ENCODE results near the gene BPIFB6. TPM values are rescaled to one million over a fixed set of nuclear protein-coding genes. Genes with fewer than 3 reads are reported as not detected.

BPIFB6 gene
- total RNA-seq, 4 donors from 2014 or later: not detected

DNA sequence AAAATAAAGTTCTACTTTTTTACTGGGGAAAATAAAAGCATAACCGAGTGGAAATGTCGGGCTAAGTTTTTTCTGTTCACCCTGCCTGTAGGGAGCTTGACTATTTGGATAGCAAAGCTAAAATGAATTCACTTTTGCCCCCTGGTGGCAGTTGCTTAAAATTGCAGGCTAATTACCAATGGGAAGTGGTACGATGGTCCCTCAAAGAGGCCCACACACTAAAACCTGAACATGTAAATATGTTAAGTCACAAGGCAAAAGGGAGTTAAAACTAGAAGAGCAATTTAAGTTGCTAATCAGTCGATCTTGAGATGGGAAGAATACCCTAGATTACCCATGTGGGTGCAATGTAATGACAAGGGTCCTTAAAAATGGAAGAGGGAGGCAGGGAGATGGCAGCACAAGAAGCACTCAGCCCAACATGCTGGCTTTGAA, 26.3 kb upstream of the BPIFB6 start:
- no peaks in the 10 kb centered on the region for H3K4me1 ChIP-seq
- in situ Hi-C loops (cut with MboI; ENCODE audit: low pct_ligation_motif_present in 1 of 4, low pct_unique_long_range_greater_than_20kb in 1 of 4, low sequenced_read_pairs in 3 of 4) (no loop called here), intact Hi-C loops (cut with DNase I; ENCODE audit: low total_unique reads) (no loop called here)
- H3K9me3 ChIP-seq: no peaks in the 10 kb centered on the region
- 43 to 55% methylated on average over 4 of the region's 4 CpGs for WGBS, 2 donors (ENCODE audit: low coverage in 1 of 2)
- no peaks in the 10 kb centered on the region for H3K36me3 ChIP-seq
- DNase-seq: no peak
- H3K27ac ChIP-seq: no peak overlapping the region
- H3K4me3 ChIP-seq: no peak overlapping the region
- no peaks in the 10 kb centered on the region for H3K27me3 ChIP-seq
- TF ChIP-seq, protein P1, sequence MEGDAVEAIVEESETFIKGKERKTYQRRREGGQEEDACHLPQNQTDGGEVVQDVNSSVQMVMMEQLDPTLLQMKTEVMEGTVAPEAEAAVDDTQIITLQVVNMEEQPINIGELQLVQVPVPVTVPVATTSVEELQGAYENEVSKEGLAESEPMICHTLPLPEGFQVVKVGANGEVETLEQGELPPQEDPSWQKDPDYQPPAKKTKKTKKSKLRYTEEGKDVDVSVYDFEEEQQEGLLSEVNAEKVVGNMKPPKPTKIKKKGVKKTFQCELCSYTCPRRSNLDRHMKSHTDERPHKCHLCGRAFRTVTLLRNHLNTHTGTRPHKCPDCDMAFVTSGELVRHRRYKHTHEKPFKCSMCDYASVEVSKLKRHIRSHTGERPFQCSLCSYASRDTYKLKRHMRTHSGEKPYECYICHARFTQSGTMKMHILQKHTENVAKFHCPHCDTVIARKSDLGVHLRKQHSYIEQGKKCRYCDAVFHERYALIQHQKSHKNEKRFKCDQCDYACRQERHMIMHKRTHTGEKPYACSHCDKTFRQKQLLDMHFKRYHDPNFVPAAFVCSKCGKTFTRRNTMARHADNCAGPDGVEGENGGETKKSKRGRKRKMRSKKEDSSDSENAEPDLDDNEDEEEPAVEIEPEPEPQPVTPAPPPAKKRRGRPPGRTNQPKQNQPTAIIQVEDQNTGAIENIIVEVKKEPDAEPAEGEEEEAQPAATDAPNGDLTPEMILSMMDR (IDR thresholded peaks at IDR 0.05): peak; percentile 18 to 35 (median 21)
- TF ChIP-seq POLR2AphosphoS5 (IDR thresholded peaks at IDR 0.05): no peak

DNA sequence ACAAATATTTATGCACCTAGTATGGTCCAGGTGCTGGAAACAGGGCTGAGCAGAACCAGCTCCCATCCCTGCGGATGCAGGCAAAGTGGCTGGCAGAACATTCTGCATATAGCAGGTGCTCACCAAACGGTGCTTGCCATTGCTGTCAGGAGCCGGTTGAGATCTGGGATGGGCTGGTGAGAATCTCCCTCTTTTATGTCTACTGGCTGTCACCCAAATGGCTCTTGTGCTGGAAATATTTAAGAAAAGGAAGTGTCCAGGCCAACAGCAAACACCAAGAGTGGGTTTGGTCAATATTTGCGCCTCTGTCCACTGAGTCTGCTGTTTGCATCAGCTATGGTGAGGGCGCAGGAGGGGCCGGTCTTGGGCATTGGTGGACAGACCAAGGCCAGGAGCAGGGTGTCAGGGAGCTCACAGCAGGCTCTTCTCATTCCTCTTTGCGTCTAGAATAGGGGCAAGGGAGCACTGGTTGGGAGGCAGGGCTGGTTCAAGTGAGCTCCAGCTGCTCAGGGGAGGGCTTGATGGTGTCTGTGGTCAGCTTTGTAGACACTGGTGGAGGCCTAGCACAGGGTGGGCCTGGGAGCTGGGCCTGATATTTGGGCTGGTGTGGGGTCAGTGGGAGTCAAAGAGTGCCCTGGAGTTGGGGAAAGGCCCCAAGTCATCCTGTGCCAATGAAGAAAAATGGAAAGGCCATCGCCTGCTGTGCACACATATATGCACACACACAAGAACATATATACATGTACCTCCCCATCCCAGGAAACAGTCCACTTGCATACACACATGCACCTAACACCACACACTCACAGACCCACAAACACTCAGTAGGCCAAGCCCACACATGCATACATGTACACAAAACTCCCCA, 25.3 kb upstream of the BPIFB6 start:
- in situ Hi-C loops (cut with MboI; ENCODE audit: low pct_ligation_motif_present in 1 of 4, low pct_unique_long_range_greater_than_20kb in 1 of 4, low sequenced_read_pairs in 3 of 4) (no loop called here), intact Hi-C loops (cut with DNase I; ENCODE audit: low total_unique reads) (no loop called here)
- Histone ChIP-seq H3K27me3 (no peaks in the 10 kb centered on the region), H3K4me3 (no peak overlapping the region), H3K36me3 (no peaks in the 10 kb centered on the region), H3K9me3 (no peaks in the 10 kb centered on the region), H3K4me1 (no peaks in the 10 kb centered on the region), H3K27ac (no peak overlapping the region)
- WGBS, 2 donors (ENCODE audit: low coverage in 1 of 2): 60 to 80% methylated on average over 1 to 8 of the region's 8 CpGs
- DNase-seq: no peak
- TF ChIP-seq, protein P1 (IDR thresholded peaks at IDR 0.05): no peak
- no peak for TF ChIP-seq EP300 (IDR thresholded peaks at IDR 0.05; ENCODE audit: low read depth)
- no peak for TF ChIP-seq POLR2A (IDR thresholded peaks at IDR 0.05)
- TF ChIP-seq POLR2AphosphoS5 (IDR thresholded peaks at IDR 0.05): no peak

DNA sequence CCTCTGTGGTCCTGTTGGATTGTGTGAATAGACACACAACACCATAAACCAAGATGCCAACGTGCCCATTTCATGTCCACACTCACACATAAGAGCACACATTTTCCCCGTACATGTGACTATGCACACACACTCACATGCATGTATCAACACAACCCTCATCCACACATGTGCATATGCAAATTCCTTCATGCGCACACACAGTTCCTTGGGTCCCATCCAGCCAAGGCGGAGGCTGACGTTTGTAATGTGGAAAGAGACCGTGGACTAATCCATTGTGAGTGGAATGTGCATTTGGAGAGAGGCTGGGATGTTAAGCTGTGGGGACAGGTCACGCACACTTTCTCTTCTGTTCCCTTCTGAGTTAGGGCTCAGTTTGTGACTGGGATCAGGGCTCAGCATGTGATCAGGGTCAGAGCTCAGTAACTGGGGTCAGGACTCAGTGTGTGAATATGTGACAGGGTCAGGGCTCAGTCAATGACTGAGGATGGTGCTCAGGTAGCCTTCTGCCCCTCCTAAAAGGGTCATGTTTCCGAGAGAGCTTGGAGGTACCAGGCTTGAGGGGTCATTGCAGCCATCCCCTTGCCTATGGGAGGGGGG, 24.6 kb upstream of the BPIFB6 start:
- H3K36me3 ChIP-seq: no peaks in the 10 kb centered on the region
- no peak overlapping the region for H3K4me3 ChIP-seq
- 83 to 93% methylated on average over 6 to 8 of the region's 8 CpGs for WGBS, 2 donors (ENCODE audit: low coverage in 1 of 2)
- H3K27me3 ChIP-seq: no peaks in the 10 kb centered on the region
- no peak overlapping the region for H3K27ac ChIP-seq
- H3K4me1 ChIP-seq: no peaks in the 10 kb centered on the region
- in situ Hi-C loops (cut with MboI; ENCODE audit: low pct_ligation_motif_present in 1 of 4, low pct_unique_long_range_greater_than_20kb in 1 of 4, low sequenced_read_pairs in 3 of 4): no loop called here
- intact Hi-C loops (cut with DNase I; ENCODE audit: low total_unique reads): no loop called here
- TF ChIP-seq POLR2AphosphoS5 (IDR thresholded peaks at IDR 0.05) (no peak), POLR2A (IDR thresholded peaks at IDR 0.05) (no peak), EP300 (IDR thresholded peaks at IDR 0.05; ENCODE audit: low read depth) (no peak)
- TF ChIP-seq, protein P1 (IDR thresholded peaks at IDR 0.05): no peak
- H3K9me3 ChIP-seq: no peaks in the 10 kb centered on the region
- no peak for DNase-seq

DNA sequence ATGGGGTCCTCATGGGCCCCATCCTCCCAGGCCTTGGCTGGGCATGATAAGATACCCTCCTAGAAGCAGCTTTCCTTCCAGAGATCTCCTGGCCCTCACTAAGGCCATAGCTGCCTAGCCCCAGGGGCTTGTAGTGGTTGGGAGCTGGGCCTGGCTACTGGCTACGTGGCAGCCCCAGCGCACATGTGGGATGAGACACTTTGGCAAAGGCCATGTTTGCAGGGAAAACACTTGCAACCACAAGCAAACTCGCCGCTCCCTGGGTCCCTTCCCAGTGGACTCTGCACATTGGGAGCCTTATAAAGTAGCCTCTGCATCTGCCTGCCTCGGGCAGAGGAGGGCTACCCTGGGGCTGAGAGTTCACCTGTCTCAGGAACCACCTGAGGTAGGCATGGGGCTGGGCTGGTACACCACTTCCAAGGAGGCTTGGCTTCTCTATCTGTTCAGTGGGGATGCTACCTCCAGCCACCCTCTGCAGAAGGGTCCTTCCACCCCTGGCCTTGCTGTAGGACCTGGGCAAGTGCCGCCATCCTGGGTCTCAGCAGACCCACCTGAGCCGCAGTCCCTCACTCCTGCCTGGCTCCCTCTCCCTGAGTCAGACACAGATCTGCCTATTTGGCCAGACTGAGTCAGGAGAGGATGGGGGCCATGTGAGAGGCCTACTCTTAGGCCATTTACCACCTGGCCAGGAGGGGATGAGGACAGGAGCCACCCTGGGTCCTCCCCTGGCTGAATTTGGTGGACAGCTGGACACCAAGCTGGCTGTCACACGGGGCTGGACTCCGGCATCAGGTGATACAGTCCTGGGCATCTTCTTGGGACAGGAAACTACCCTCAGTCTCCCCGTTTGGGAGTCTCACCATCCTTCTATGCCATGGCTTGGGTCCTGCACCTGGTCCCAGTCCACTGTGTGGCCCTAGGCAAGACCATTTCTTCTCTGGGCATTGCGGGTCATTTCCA, 23.8 kb upstream of the BPIFB6 start, which contains the start of gene BPIFB2:
TSS of gene BPIFB2 (plus strand) at position 329 of the 960 bp plus-strand sequence. CDS start 871 bp downstream, outside the sequence.
- WGBS, 2 donors (ENCODE audit: low coverage in 1 of 2): 84% methylated on average over 11 of the region's 11 CpGs; no CpG with 5 or more reads in 1 of the 2 donors
- H3K9me3 ChIP-seq: no peaks in the 10 kb centered on the region
- no peaks in the 10 kb centered on the region for H3K36me3 ChIP-seq
- no peak for DNase-seq
- TF ChIP-seq, protein P1 (IDR thresholded peaks at IDR 0.05): no peak
- no peak for TF ChIP-seq POLR2A (IDR thresholded peaks at IDR 0.05)
- no peak for TF ChIP-seq EP300 (IDR thresholded peaks at IDR 0.05; ENCODE audit: low read depth)
- TF ChIP-seq POLR2AphosphoS5 (IDR thresholded peaks at IDR 0.05): no peak
- intact Hi-C loops (cut with DNase I; ENCODE audit: low total_unique reads) (no loop called here), in situ Hi-C loops (cut with MboI; ENCODE audit: low pct_ligation_motif_present in 1 of 4, low pct_unique_long_range_greater_than_20kb in 1 of 4, low sequenced_read_pairs in 3 of 4) (no loop called here)
- H3K4me1 ChIP-seq: no peaks in the 10 kb centered on the region
- no peak within 1 kb of the TSS for H3K27ac ChIP-seq
- no peak within 1 kb of the TSS for H3K4me3 ChIP-seq
- H3K27me3 ChIP-seq: no peaks in the 10 kb centered on the region

Measured in transverse colon (tissue), 4 donors.